PFSK-1 (cell line): Measurements from ENCODE around the gene NHERF2.

ENCODE experiments used
- FOXP2 ChIP-seq: optimal IDR thresholded peaks from 2 replicates; pipeline ENCODE3; 2011; ENCODE audit warnings: borderline replicate concordance, control low read depth, inconsistent platforms; ENCODE audit not compliant: insufficient read depth; ENCODE audit errors: extremely low read length, extremely low read depth
- POLR2AphosphoS5 ChIP-seq: IDR thresholded peaks from 2 replicates; pipeline ENCODE4 v1.6.1; 2012; ENCODE audit warnings: low read depth, mild to moderate bottlenecking, control low read depth, low read length, moderate library complexity
- REST ChIP-seq, 2 experiments: IDR thresholded peaks; 2 replicates each; pipeline versions ENCODE4 v1.6.1 to v1.8.0; 2011 to 2012; ENCODE audit warnings: low read depth in 2 of 2, low read length in 2 of 2, control low read depth in 1 of 2, inconsistent platforms in 1 of 2, mild to moderate bottlenecking in 1 of 2, moderate library complexity in 1 of 2; ENCODE audit not compliant: insufficient read depth in 1 of 2
- SIN3A ChIP-seq: IDR thresholded peaks from 2 replicates; pipeline ENCODE4 v1.6.1; 2012; ENCODE audit warnings: mild to moderate bottlenecking, low read length, moderate library complexity, borderline replicate concordance; ENCODE audit not compliant: insufficient read depth
- TAF1 ChIP-seq: IDR thresholded peaks from 2 replicates; pipeline ENCODE4 v1.6.1; 2012; ENCODE audit warnings: low read length, control low read depth, borderline replicate concordance; ENCODE audit not compliant: insufficient read depth

NHERF2 gene

GRCh38 chr16:2053897-2054296, 27.2 kb downstream of the NHERF2 start:
- TF ChIP-seq SIN3A (no peak), REST (IDR thresholded peaks at IDR 0.05; ENCODE audit: insufficient read depth in 1 of 2, low read depth in 2 of 2, low read length in 2 of 2) (no peak), POLR2AphosphoS5 (no peak), TAF1 (no peak), FOXP2 (no peak)

- TF ChIP-seq FOXP2 (no peak), REST (IDR thresholded peaks at IDR 0.05; ENCODE audit: insufficient read depth in 1 of 2, low read depth in 2 of 2, low read length in 2 of 2) (no peak), POLR2AphosphoS5 (no peak), TAF1 (no peak), SIN3A (no peak)
Observed at GRCh38 chr16:2054543-2055245, 28.0 kb downstream of the NHERF2 start.

GRCh38 chr16:2056077-2056476, 29.4 kb downstream of the NHERF2 start:
- TF ChIP-seq POLR2AphosphoS5 = no peak
- TF ChIP-seq FOXP2 = no peak
- no peak for TF ChIP-seq SIN3A
- no peak for TF ChIP-seq REST (IDR thresholded peaks at IDR 0.05; ENCODE audit: insufficient read depth in 1 of 2, low read depth in 2 of 2, low read length in 2 of 2)
- no peak for TF ChIP-seq TAF1

- TF ChIP-seq REST (IDR thresholded peaks at IDR 0.05; ENCODE audit: insufficient read depth in 1 of 2, low read depth in 2 of 2, low read length in 2 of 2) = no peak
- TF ChIP-seq FOXP2 = no peak
- TF ChIP-seq POLR2AphosphoS5 = no peak
- no peak for TF ChIP-seq TAF1
- no peak for TF ChIP-seq SIN3A
Observed at GRCh38 chr16:2056681-2057407, 30.1 kb downstream of the NHERF2 start.
